T47D (cell line): ENCODE measurements around the gene ZNF813.

Experiments
- DNase-seq, 2 experiments: peaks; one replicate each; pipeline versions ENCODE4 v3.0.0 to v3.0.0-alpha.2; 2011 to 2012; ENCODE audit warnings: low read depth in 1 of 2, low spot score in 1 of 2
- JUND ChIP-seq: IDR thresholded peaks from 2 replicates; pipeline ENCODE4 v1.6.1; 2012; ENCODE audit warnings: low read depth
- in situ Hi-C: cut with HindIII; loops from 2 replicates; pipeline ENCODE4 v1.10.0; 2016; ENCODE audit warnings: low sequenced_read_pairs, low pct_unique_long_range_greater_than_20kb

Gene ZNF813

GRCh38 chr19:53545271-53546065 lies 77.9 kb downstream of the ZNF813 start:
- DNase-seq = no peak
- in situ Hi-C loops = no loop called here
- no peak for TF ChIP-seq JUND
